IMR-90 (cell line): ENCODE results near the gene GAS6. TPM values are rescaled to one million over a fixed set of nuclear protein-coding genes. Genes with fewer than 3 reads are reported as not detected.

Experiments
- ATAC-seq: fragments of 200-7000 bp; cut with Tn5 transposase; 2 replicates; pipeline ENCODE4 v1.9.1; 2020; ENCODE audit warnings: low read depth, mild to moderate bottlenecking, moderate library complexity
- BruUV-seq: library from RNA; stranded (reverse); fragments of 400-500 nt; replicated peaks from 2 replicates; lab custom pipeline; 2021; lab: Mats Ljungman, UMichigan
- CTCF ChIA-PET: fragments of 300-600 bp; formaldehyde crosslinking; extraction: SDS; loops from one replicate; lab custom pipeline; 2021; ENCODE audit warnings: antibody characterized with exemption; lab: Yijun Ruan, JAX
- POLR2A ChIA-PET: fragments of 300-600 bp; sonication (Branson Sonifier 250); formaldehyde crosslinking; loops from one replicate; lab custom pipeline; 2022; ENCODE audit warnings: antibody characterized with exemption; ENCODE audit not compliant: unreplicated experiment; lab: Charles Lee
- DNase-seq: peaks from one replicate; pipeline ENCODE4 v3.0.0; 2013
- H2AFZ ChIP-seq: replicated peaks from 2 replicates; pipeline ENCODE3; 2013; ENCODE audit warnings: low read length, mild to moderate bottlenecking; ENCODE audit not compliant: poor library complexity
- H2AK5ac ChIP-seq: 2 replicates; pipeline ENCODE4 v1.6.1; 2013; ENCODE audit warnings: low read depth, low read length, inconsistent platforms
- H2AK9ac ChIP-seq: replicated peaks from 2 replicates; pipeline ENCODE3; 2013; ENCODE audit warnings: mild to moderate bottlenecking, low read depth, low read length, moderate library complexity; ENCODE audit not compliant: poor library complexity
- H2BK120ac ChIP-seq: 2 replicates; pipeline ENCODE4 v1.6.1; 2013; ENCODE audit warnings: low read depth, low read length, inconsistent platforms
- H2BK15ac ChIP-seq: 3 replicates; pipeline ENCODE4 v1.6.1; 2013; ENCODE audit warnings: low read depth, low read length, inconsistent platforms
- H2BK20ac ChIP-seq: 2 replicates; pipeline ENCODE4 v1.6.1; 2013; ENCODE audit warnings: low read depth, mild to moderate bottlenecking, inconsistent platforms, low read length, moderate library complexity
- H2BK5ac ChIP-seq: 2 replicates; pipeline ENCODE4 v1.6.1; 2013; ENCODE audit warnings: mild to moderate bottlenecking, low read depth, low read length, inconsistent platforms; ENCODE audit not compliant: poor library complexity, severe bottlenecking
- H3K14ac ChIP-seq: replicated peaks from 2 replicates; pipeline ENCODE4 v1.6.1; 2013; ENCODE audit warnings: low read depth, low read length, inconsistent platforms
- H3K18ac ChIP-seq: 2 replicates; pipeline ENCODE4 v1.6.1; 2013; ENCODE audit warnings: low read depth, low read length, control low read depth
- H3K23ac ChIP-seq: 2 replicates; pipeline ENCODE4 v1.6.1; 2013; ENCODE audit warnings: low read depth, low read length, inconsistent platforms
- H3K27ac ChIP-seq: 2 replicates; pipeline ENCODE4 v1.5.1; 2013; ENCODE audit warnings: mild to moderate bottlenecking, control low read depth, low read length; ENCODE audit not compliant: insufficient read depth
- H3K27me3 ChIP-seq: 2 replicates; pipeline ENCODE4 v1.6.1; 2013; ENCODE audit warnings: low read length; ENCODE audit not compliant: control insufficient read depth, insufficient read depth
- H3K36me3 ChIP-seq: 2 replicates; pipeline ENCODE4 v1.6.1; 2013; ENCODE audit warnings: low read length, mixed read lengths; ENCODE audit not compliant: control insufficient read depth, insufficient read depth
- H3K4ac ChIP-seq: 2 replicates; pipeline ENCODE4 v1.6.1; 2013; ENCODE audit warnings: low read depth, low read length, inconsistent platforms
- H3K4me1 ChIP-seq: 2 replicates; pipeline ENCODE4 v1.6.1; 2013; ENCODE audit warnings: low read length, mixed read lengths; ENCODE audit not compliant: control insufficient read depth, insufficient read depth
- H3K4me2 ChIP-seq: 2 replicates; pipeline ENCODE4 v1.6.1; 2013; ENCODE audit warnings: low read depth, mild to moderate bottlenecking, control low read depth, low read length, moderate library complexity
- H3K4me3 ChIP-seq: 2 replicates; pipeline ENCODE4 v1.5.1; 2013; ENCODE audit warnings: low read depth, mild to moderate bottlenecking, control low read depth, low read length, moderate library complexity; ENCODE audit not compliant: insufficient read depth
- H3K56ac ChIP-seq: 2 replicates; pipeline ENCODE4 v1.6.1; 2013; ENCODE audit warnings: low read length, inconsistent platforms; ENCODE audit not compliant: insufficient read depth; ENCODE audit errors: extremely low read depth
- H3K79me1 ChIP-seq, 2 experiments: 2 replicates each; pipeline ENCODE4 v1.6.1; 2013; ENCODE audit warnings: low read length in 2 of 2, inconsistent platforms in 1 of 2, low read depth in 1 of 2
- H3K9ac ChIP-seq: 2 replicates; pipeline ENCODE4 v1.6.1; 2013; ENCODE audit warnings: low read depth, low read length, control low read depth
- H3K9me1 ChIP-seq: 2 replicates; pipeline ENCODE4 v1.6.1; 2013; ENCODE audit warnings: low read length, inconsistent platforms; ENCODE audit not compliant: insufficient read depth
- H3K9me3 ChIP-seq: 2 replicates; pipeline ENCODE4 v1.6.1; 2013; ENCODE audit warnings: low read length; ENCODE audit not compliant: control insufficient read depth, insufficient read depth
- H4K20me1 ChIP-seq: 2 replicates; pipeline ENCODE4 v1.6.1; 2013; ENCODE audit warnings: low read length, inconsistent platforms; ENCODE audit not compliant: insufficient read depth
- H4K5ac ChIP-seq: 2 replicates; pipeline ENCODE4 v1.6.1; 2013; ENCODE audit warnings: mild to moderate bottlenecking, low read depth, low read length, control low read depth
- H4K8ac ChIP-seq, 2 experiments: 2 replicates each; pipeline ENCODE4 v1.6.1; 2013; ENCODE audit warnings: low read depth in 2 of 2, low read length in 2 of 2, control low read depth in 1 of 2, inconsistent platforms in 1 of 2
- H4K91ac ChIP-seq: 2 replicates; pipeline ENCODE4 v1.6.1; 2013; ENCODE audit warnings: low read depth, low read length, inconsistent platforms; ENCODE audit not compliant: insufficient read depth
- BHLHE40 ChIP-seq: fragments of 150-350 bp; IDR thresholded peaks from 2 replicates; pipeline ENCODE4 v1.6.1; 2016; ENCODE audit warnings: mild to moderate bottlenecking, low read depth, low read length
- CEBPB ChIP-seq: IDR thresholded peaks from 2 replicates; pipeline ENCODE4 v1.6.1; 2012; ENCODE audit warnings: low read depth, low read length, improper control_type of control experiment
- CHD1 ChIP-seq: IDR thresholded peaks from 2 replicates; pipeline ENCODE4 v1.6.1; 2012; ENCODE audit warnings: low read depth, low read length, improper control_type of control experiment
- CTCF ChIP-seq: conservative IDR thresholded peaks from 2 replicates; pipeline ENCODE4 v1.5.1; 2012; ENCODE audit warnings: mild to moderate bottlenecking, low read depth, low read length, improper control_type of control experiment
- ELK1 ChIP-seq: fragments of 150-350 bp; IDR thresholded peaks from 2 replicates; pipeline ENCODE4 v1.6.1; 2016; ENCODE audit warnings: low read depth, mild to moderate bottlenecking, low read length, moderate library complexity, borderline replicate concordance
- FOS ChIP-seq: fragments of 150-350 bp; IDR thresholded peaks from 2 replicates; pipeline ENCODE4 v1.6.1; 2016; ENCODE audit warnings: low read depth, low read length
- MAFK ChIP-seq: IDR thresholded peaks from 2 replicates; pipeline ENCODE4 v1.6.1; 2012; ENCODE audit warnings: low read depth, low read length, improper control_type of control experiment
- MAZ ChIP-seq: IDR thresholded peaks from 2 replicates; pipeline ENCODE4 v1.6.1; 2012; ENCODE audit warnings: low read depth, mild to moderate bottlenecking, low read length, improper control_type of control experiment, moderate library complexity, borderline replicate concordance
- MXI1 ChIP-seq: IDR thresholded peaks from 2 replicates; pipeline ENCODE4 v1.6.1; 2012; ENCODE audit warnings: low read depth, mild to moderate bottlenecking, low read length, moderate library complexity, borderline replicate concordance
- NFE2L2 ChIP-seq: fragments of 150-350 bp; IDR thresholded peaks from 2 replicates; pipeline ENCODE4 v1.6.1; 2016; ENCODE audit warnings: low read depth, mild to moderate bottlenecking, low read length
- POLR2A ChIP-seq: IDR thresholded peaks from 2 replicates; pipeline ENCODE4 v1.6.1; 2012; ENCODE audit warnings: mild to moderate bottlenecking, low read depth, low read length
- RAD21 ChIP-seq: IDR thresholded peaks from 2 replicates; pipeline ENCODE4 v1.6.1; 2012; ENCODE audit warnings: low read length, improper control_type of control experiment
- RCOR1 ChIP-seq: IDR thresholded peaks from 2 replicates; pipeline ENCODE4 v1.6.1; 2012; ENCODE audit warnings: mild to moderate bottlenecking, low read length, improper control_type of control experiment; ENCODE audit not compliant: insufficient replicate concordance
- RFX5 ChIP-seq: IDR thresholded peaks from 2 replicates; pipeline ENCODE4 v1.8.0; 2012; ENCODE audit warnings: low read depth, mild to moderate bottlenecking, low read length, moderate library complexity
- SMC3 ChIP-seq: fragments of 150-350 bp; IDR thresholded peaks from 2 replicates; pipeline ENCODE4 v1.6.1; 2016; ENCODE audit warnings: low read depth, mild to moderate bottlenecking, antibody characterized with exemption, low read length, moderate library complexity
- USF2 ChIP-seq: fragments of 150-350 bp; IDR thresholded peaks from 2 replicates; pipeline ENCODE4 v1.6.1; 2017; ENCODE audit warnings: mild to moderate bottlenecking, antibody characterized with exemption, low read length, low read depth
- WGBS, 2 experiments: methylation state at CpG; one replicate each; pipeline versions ENCODE4 v1.1.5 to v1.1.7; 2013; ENCODE audit warnings: missing lambda C conversion rate in 2 of 2; ENCODE audit not compliant: insufficient read length in 1 of 2; ENCODE audit errors: extremely low coverage in 2 of 2; 5-methylcytosine and 5-hydroxymethylcytosine counted together
- dilution Hi-C: fragments of 300-500 bp; cut with HindIII; formaldehyde crosslinking; loops from one replicate; pipeline ENCODE4 v1.14.3; 2018; ENCODE audit warnings: low sequenced_read_pairs; ENCODE audit not compliant: unreplicated experiment
- in situ Hi-C: fragments of 300-500 bp; cut with MboI; formaldehyde crosslinking; loops from 3 replicates; pipeline ENCODE4 v1.14.3; 2019; ENCODE audit warnings: low sequenced_read_pairs, inconsistent platforms, mixed read lengths
- intact Hi-C: fragments of 100-400 bp; cut with micrococcal nuclease; formaldehyde crosslinking; loops from 2 replicates; pipeline ENCODE4 v1.10.0; 2022
- polyA plus RNA-seq, 3 experiments: library from polyadenylated mRNA; depleted of rRNA; stranded (reverse); fragments of >200 nt; gene quantifications; 2 replicates each; pipeline ENCODE4 v1.2.3, GENCODE V29; 2012; ENCODE audit warnings: low replicate concordance in 1 of 3
- total RNA-seq: library from RNA; depleted of rRNA; stranded (reverse); fragments of >200 nt; gene quantifications from 2 replicates; pipeline ENCODE4 v1.2.3, GENCODE V29; 2012

GAS6 gene
- total and polyA plus RNA-seq, 2 of the 4 experiments (the other 2 are of a cell fraction) = 220 to 823 TPM

- H2AK9ac ChIP-seq = peak overlapping the region; percentile 67
- H3K36me3 ChIP-seq = peaks cover 10% of the 10 kb centered on the region
- peak overlapping the region; percentile 85; the same call in 1 of the 2 replicates for H2BK20ac ChIP-seq
- WGBS, 2 experiments = no CpG with 5 or more reads among the region's 4 CpGs
- no peak overlapping the region for H2BK5ac ChIP-seq
- peak overlapping the region; percentile 82; the same call in 1 of the 2 replicates for H2BK120ac ChIP-seq
- peaks cover 5% of the 10 kb centered on the region for H3K9me1 ChIP-seq
- H3K27ac ChIP-seq = no peak overlapping the region
- ATAC-seq (no peak), DNase-seq (no peak)
- ChIA-PET POLR2A (no interaction called here), CTCF (no interaction called here)
- H3K14ac ChIP-seq = peak overlapping the region; percentile 68; the same call in 1 of the 2 replicates
- H3K9ac ChIP-seq = no peak overlapping the region
- BruUV-seq = no TSS peak
- peak overlapping the region in 1 of 2 experiments; percentile 51; a peak in 1 of 4 replicates for H4K8ac ChIP-seq
- no peak overlapping the region for H3K56ac ChIP-seq
- peaks cover 11 to 35% of the 10 kb centered on the region in 2 experiments for H3K79me1 ChIP-seq
- H3K4me2 ChIP-seq = no peak overlapping the region
- H4K5ac ChIP-seq = no peak overlapping the region
- H3K23ac ChIP-seq = peak overlapping the region; percentile 81
- H3K4me3 ChIP-seq = no peak overlapping the region
- no peaks in the 10 kb centered on the region for H3K9me3 ChIP-seq
- H4K91ac ChIP-seq = peak overlapping the region; percentile 36; the same call in 1 of the 2 replicates
- H3K4me1 ChIP-seq = peaks cover 20% of the 10 kb centered on the region
- TF ChIP-seq MXI1 (no peak), ELK1 (no peak), POLR2A (no peak), CEBPB (no peak), CHD1 (no peak), RAD21 (no peak), FOS (no peak), MAZ (no peak), BHLHE40 (no peak), NFE2L2 (no peak), RCOR1 (no peak), MAFK (no peak), USF2 (no peak), CTCF (no peak), RFX5 (no peak), SMC3 (no peak)
- dilution Hi-C loops = no loop called here
- H2AK5ac ChIP-seq = peak overlapping the region; percentile 90
- peak overlapping the region; percentile 79 for H3K4ac ChIP-seq
- no peak overlapping the region for H3K18ac ChIP-seq
- H2AFZ ChIP-seq = no peak overlapping the region
- H4K20me1 ChIP-seq = peaks cover 23% of the 10 kb centered on the region
- in situ Hi-C loops = no loop called here
- H3K27me3 ChIP-seq = no peaks in the 10 kb centered on the region
- H2BK15ac ChIP-seq = peak overlapping the region; percentile 73; the same call in 1 of the 3 replicates
- intact Hi-C loops = loop anchor here (2.0 kb wide), 1 partner anchor 43 kb away; no protein-coding TSS in a partner anchor
Measured at GRCh38 chr13:113865427-113865826, 1.6 kb upstream of the GAS6 start.
